PC-9 (cell line): Measurements from ENCODE around the gene SLCO6A1. TPM values are rescaled to one million over a fixed set of nuclear protein-coding genes. Genes with fewer than 3 reads are reported as not detected.

ENCODE experiments used
- BruUV-seq: library from RNA; stranded (reverse); fragments of 400-500 nt; replicated peaks from 2 replicates; lab custom pipeline; 2021; lab: Mats Ljungman, UMichigan
- CTCF ChIA-PET: fragments of 300-600 bp; sonication (Branson Sonifier 250); formaldehyde crosslinking; loops from one replicate; lab custom pipeline; 2022; ENCODE audit warnings: antibody characterized with exemption; lab: Charles Lee
- POLR2A ChIA-PET: fragments of 300-600 bp; sonication (Branson Sonifier 250); formaldehyde crosslinking; loops from one replicate; lab custom pipeline; 2022; ENCODE audit warnings: antibody characterized with exemption; ENCODE audit not compliant: unreplicated experiment; lab: Charles Lee
- DNase-seq, 2 experiments: peaks; one replicate each; pipeline versions ENCODE4 v3.0.0 to v3.0.0-alpha.2; 2015 to 2022; ENCODE audit warnings: mixed read lengths in 1 of 2
- H2AFZ ChIP-seq: fragments of 200-600 bp; sonication (generic); 2 replicates; pipeline ENCODE4 v1.8.1; 2017; ENCODE audit warnings: antibody characterized with exemption
- H3F3A ChIP-seq: fragments of 200-600 bp; sonication (generic); 2 replicates; pipeline ENCODE4 v1.8.1; 2017; ENCODE audit warnings: antibody characterized with exemption, mild to moderate bottlenecking, low read depth; ENCODE audit not compliant: insufficient read depth
- H3K27ac ChIP-seq: fragments of 200-600 bp; sonication (generic); 2 replicates; pipeline ENCODE4 v1.6.1; 2016; ENCODE audit warnings: mixed run types
- H3K27me3 ChIP-seq: fragments of 200-600 bp; sonication (generic); 2 replicates; pipeline ENCODE4 v1.6.1; 2016; ENCODE audit warnings: low read depth, mixed run types; ENCODE audit not compliant: insufficient read depth
- H3K36me3 ChIP-seq: fragments of 200-600 bp; sonication (generic); 2 replicates; pipeline ENCODE4 v1.6.1; 2016; ENCODE audit warnings: low read depth, mixed run types
- H3K4me1 ChIP-seq: fragments of 200-600 bp; sonication (generic); replicated peaks from 2 replicates; pipeline ENCODE4 v1.6.1; 2016; ENCODE audit warnings: mixed run types; ENCODE audit not compliant: insufficient read depth
- H3K4me2 ChIP-seq: fragments of 200-600 bp; sonication (generic); 2 replicates; pipeline ENCODE4 v1.6.1; 2017; ENCODE audit warnings: mixed run types
- H3K4me3 ChIP-seq: fragments of 200-600 bp; sonication (generic); 2 replicates; pipeline ENCODE4 v1.6.1; 2016; ENCODE audit warnings: mixed run types
- H3K79me2 ChIP-seq: fragments of 200-600 bp; sonication (generic); 2 replicates; pipeline ENCODE4 v1.6.1; 2017; ENCODE audit warnings: low read depth, mixed run types
- H3K9me2 ChIP-seq: fragments of 200-600 bp; sonication (generic); 2 replicates; pipeline ENCODE4 v1.8.1; 2017; ENCODE audit warnings: mild to moderate bottlenecking; ENCODE audit not compliant: insufficient read depth
- H3K9me3 ChIP-seq: fragments of 200-600 bp; sonication (generic); 2 replicates; pipeline ENCODE4 v1.8.1; 2016; ENCODE audit warnings: low read depth; ENCODE audit not compliant: insufficient read depth
- H4K20me1 ChIP-seq: fragments of 200-600 bp; sonication (generic); 2 replicates; pipeline ENCODE4 v1.8.1; 2017; ENCODE audit not compliant: insufficient read depth
- CTCF ChIP-seq: fragments of 200-600 bp; sonication (generic); conservative IDR thresholded peaks from 2 replicates; pipeline ENCODE4 v1.6.1; 2017; ENCODE audit warnings: mixed run types, antibody characterized with exemption, mild to moderate bottlenecking, moderate library complexity
- EZH2 ChIP-seq: fragments of 200-600 bp; sonication (generic); IDR thresholded peaks from 2 replicates; pipeline ENCODE4 v1.8.0; 2017; ENCODE audit warnings: antibody characterized with exemption, low read depth
- intact Hi-C: fragments of 100-400 bp; cut with micrococcal nuclease; formaldehyde crosslinking; loops from one replicate; pipeline ENCODE4 v1.10.0; 2022; ENCODE audit not compliant: unreplicated experiment
- total RNA-seq: library from RNA; stranded (reverse); gene quantifications from 2 replicates; pipeline ENCODE4 v1.2.3, GENCODE V29; 2021

Gene SLCO6A1
- total RNA-seq, 1 experiment from 2014 or later: not detected

DNA sequence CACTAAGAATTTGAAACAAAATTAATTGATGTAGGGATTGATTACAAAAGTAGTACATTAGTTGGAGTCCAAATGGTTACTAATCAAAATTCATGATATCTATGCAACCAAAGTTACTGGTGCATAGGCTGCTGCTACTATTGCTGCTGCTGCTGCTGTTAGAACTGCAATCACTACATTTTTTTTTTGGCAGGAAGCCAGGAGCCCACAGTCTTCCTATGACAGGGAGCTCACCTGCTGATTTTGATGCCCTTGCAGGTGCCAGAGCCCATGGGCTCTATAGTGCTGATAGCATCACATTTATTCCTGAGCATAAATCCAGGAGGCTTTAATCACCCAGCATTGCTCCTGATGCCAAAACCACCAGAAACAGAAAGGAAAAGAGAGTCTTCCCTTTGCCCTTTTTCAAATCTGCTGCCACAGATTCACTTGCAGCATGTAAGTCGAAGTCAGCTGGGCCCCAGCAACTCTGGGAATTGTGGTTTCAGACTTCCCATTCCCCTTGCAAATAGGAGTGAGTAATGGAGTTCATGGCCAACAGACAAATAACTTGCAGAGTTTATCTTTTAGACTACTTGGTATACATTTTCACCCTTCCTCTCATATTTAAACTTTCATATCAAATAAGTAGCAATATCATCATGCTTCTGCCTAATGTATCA, 17.6 kb downstream of the SLCO6A1 start:
- Histone ChIP-seq H3K27me3 (no peaks in the 10 kb centered on the region), H3K9me2 (no peaks in the 10 kb centered on the region), H3K36me3 (no peaks in the 10 kb centered on the region), H3K9me3 (no peaks in the 10 kb centered on the region), H3F3A (no peaks in the 10 kb centered on the region), H4K20me1 (no peaks in the 10 kb centered on the region), H3K4me3 (no peak overlapping the region), H3K79me2 (no peaks in the 10 kb centered on the region), H3K4me2 (no peak overlapping the region), H3K4me1 (0 out of 2 replicates have a peak, but pooled peaks cover 5% of the 10 kb centered on the region), H3K27ac (no peak overlapping the region), H2AFZ (peak overlapping the region; percentile 27; the same call in 1 of the 2 replicates)
- no peak for DNase-seq
- ChIA-PET CTCF (no interaction called here), POLR2A (no interaction called here)
- TF ChIP-seq CTCF: no peak
- no peak for TF ChIP-seq EZH2
- no TSS peak for BruUV-seq
- intact Hi-C loops: no loop called here

GRCh38 chr5:102453716-102454115, 45.1 kb downstream of the SLCO6A1 start:
- Histone ChIP-seq H3F3A (no peaks in the 10 kb centered on the region), H3K79me2 (no peaks in the 10 kb centered on the region), H3K4me2 (peak overlapping the region; percentile 51), H4K20me1 (no peaks in the 10 kb centered on the region), H3K27me3 (no peaks in the 10 kb centered on the region), H3K36me3 (no peaks in the 10 kb centered on the region), H3K4me1 (no peaks in the 10 kb centered on the region), H3K9me2 (no peaks in the 10 kb centered on the region), H2AFZ (peak overlapping the region; percentile 76), H3K27ac (no peak overlapping the region), H3K4me3 (peak overlapping the region; percentile 28; the same call in 1 of the 2 replicates), H3K9me3 (no peaks in the 10 kb centered on the region)
- intact Hi-C loops: no loop called here
- no TSS peak for BruUV-seq
- ChIA-PET CTCF (no interaction called here), POLR2A (no interaction called here)
- DNase-seq: no peak
- TF ChIP-seq CTCF (no peak), EZH2 (no peak)

DNA sequence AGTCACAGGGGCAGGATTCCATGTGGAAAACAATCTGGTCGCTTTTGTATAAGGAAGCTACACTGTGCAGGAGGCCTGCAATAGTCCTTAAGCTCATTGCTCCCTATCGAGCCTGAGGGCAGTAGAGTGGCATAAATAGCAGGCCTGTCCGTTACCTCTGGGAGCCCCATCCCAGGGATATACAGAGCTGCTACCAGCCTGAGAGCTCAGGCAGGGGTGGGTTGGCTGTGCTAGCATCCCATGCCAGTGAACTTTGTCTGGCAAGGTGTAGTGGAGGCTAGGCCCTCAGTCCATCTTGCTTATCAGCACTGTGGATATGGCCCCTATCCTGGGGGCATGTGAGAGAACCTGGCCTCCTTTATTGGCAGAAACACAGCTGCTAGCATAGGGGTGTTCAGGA, 47.7 kb downstream of the SLCO6A1 start:
- Histone ChIP-seq H3K36me3 (no peaks in the 10 kb centered on the region), H3K79me2 (no peaks in the 10 kb centered on the region), H3K4me3 (no peak overlapping the region), H2AFZ (no peak overlapping the region), H3K27me3 (no peaks in the 10 kb centered on the region), H3K27ac (no peak overlapping the region), H3K4me2 (no peak overlapping the region), H4K20me1 (no peaks in the 10 kb centered on the region), H3K9me2 (no peaks in the 10 kb centered on the region), H3F3A (no peaks in the 10 kb centered on the region), H3K4me1 (no peaks in the 10 kb centered on the region), H3K9me3 (no peaks in the 10 kb centered on the region)
- no peak for TF ChIP-seq CTCF
- no peak for TF ChIP-seq EZH2
- no TSS peak for BruUV-seq
- no peak for DNase-seq
- POLR2A ChIA-PET: no interaction called here
- intact Hi-C loops: no loop called here
- CTCF ChIA-PET: interaction anchor here (0.7 kb wide), 1 partner anchor 688 kb away, joined by 6 read pairs; no protein-coding TSS in a partner anchor
